GM12874 (cell line): ENCODE results near the gene SH3BP5.

Experiments used
- CTCF ChIP-seq: IDR thresholded peaks from 2 replicates; pipeline ENCODE4 v1.5.1; 2011; ENCODE audit warnings: low read depth, mild to moderate bottlenecking, control low read depth, low read length, moderate library complexity; ENCODE audit not compliant: insufficient read depth

SH3BP5 gene

GRCh38 chr3:15300323-15301078 lies 31.9 kb downstream of the SH3BP5 start:
- no peak for TF ChIP-seq CTCF

GRCh38 chr3:15299036-15299435 lies 33.4 kb downstream of the SH3BP5 start:
- TF ChIP-seq CTCF: no peak

- no peak for TF ChIP-seq CTCF
These were observed 33.9 kb downstream of the SH3BP5 start for GRCh38 chr3:15298504-15298903.

GRCh38 chr3:15297608-15298350 lies 34.6 kb downstream of the SH3BP5 start:
- TF ChIP-seq CTCF: no peak

GRCh38 chr3:15295506-15295905 lies 36.9 kb downstream of the SH3BP5 start:
- no peak for TF ChIP-seq CTCF

GRCh38 chr3:15294929-15295328 lies 37.5 kb downstream of the SH3BP5 start:
- TF ChIP-seq CTCF: no peak

- TF ChIP-seq CTCF: no peak
These were observed 39.4 kb downstream of the SH3BP5 start for GRCh38 chr3:15292765-15293522.
